ENCODE results near the gene CCDC60.

The CCDC60 gene

DNA sequence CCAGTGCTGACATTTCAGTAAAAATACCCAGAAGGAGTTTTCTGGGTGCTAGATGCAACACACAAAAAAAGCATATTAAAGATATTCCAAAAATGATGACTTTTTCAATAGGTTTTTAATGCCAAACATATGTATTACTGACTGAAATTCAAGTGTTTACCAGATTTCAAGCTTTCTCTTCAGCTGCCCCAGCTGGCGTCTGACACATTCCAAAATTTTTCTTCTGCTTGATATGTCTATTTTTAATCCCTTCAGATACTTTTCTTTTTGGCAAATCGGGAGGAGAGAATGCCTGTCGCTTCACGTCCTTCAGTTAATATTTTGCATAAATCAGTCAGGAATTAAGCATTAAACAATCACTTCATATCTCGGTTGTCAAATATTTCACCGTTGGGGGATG, 7.1 kb upstream of the CCDC60 start:
- H3K27me3 ChIP-seq (ENCODE audit: control insufficient read depth, low read length) = peaks cover 8% of the 10 kb centered on the region; the same call in 1 of the 2 replicates
- no peaks in the 10 kb centered on the region for H4K20me1 ChIP-seq (ENCODE audit: control insufficient read depth, insufficient read depth, low read depth, low read length)
- H3F3A ChIP-seq (ENCODE audit: control insufficient read depth, insufficient read depth) = no peaks in the 10 kb centered on the region
- H3K4me1 ChIP-seq (ENCODE audit: control insufficient read depth, low read length) = no peaks in the 10 kb centered on the region
- H3K36me3 ChIP-seq (ENCODE audit: control insufficient read depth, low read length) = no peaks in the 10 kb centered on the region
- TF ChIP-seq, protein P1, sequence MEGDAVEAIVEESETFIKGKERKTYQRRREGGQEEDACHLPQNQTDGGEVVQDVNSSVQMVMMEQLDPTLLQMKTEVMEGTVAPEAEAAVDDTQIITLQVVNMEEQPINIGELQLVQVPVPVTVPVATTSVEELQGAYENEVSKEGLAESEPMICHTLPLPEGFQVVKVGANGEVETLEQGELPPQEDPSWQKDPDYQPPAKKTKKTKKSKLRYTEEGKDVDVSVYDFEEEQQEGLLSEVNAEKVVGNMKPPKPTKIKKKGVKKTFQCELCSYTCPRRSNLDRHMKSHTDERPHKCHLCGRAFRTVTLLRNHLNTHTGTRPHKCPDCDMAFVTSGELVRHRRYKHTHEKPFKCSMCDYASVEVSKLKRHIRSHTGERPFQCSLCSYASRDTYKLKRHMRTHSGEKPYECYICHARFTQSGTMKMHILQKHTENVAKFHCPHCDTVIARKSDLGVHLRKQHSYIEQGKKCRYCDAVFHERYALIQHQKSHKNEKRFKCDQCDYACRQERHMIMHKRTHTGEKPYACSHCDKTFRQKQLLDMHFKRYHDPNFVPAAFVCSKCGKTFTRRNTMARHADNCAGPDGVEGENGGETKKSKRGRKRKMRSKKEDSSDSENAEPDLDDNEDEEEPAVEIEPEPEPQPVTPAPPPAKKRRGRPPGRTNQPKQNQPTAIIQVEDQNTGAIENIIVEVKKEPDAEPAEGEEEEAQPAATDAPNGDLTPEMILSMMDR (IDR thresholded peaks at IDR 0.05; ENCODE audit: low read depth, low read length, poor library complexity, severe bottlenecking) = no peak
- no peaks in the 10 kb centered on the region for H3K9me3 ChIP-seq (ENCODE audit: control insufficient read depth, insufficient read depth, low read length)
- no peaks in the 10 kb centered on the region for H3K79me2 ChIP-seq (ENCODE audit: control insufficient read depth, low read length)
- H3K4me2 ChIP-seq (ENCODE audit: low read length) = no peak overlapping the region
- H3K4me3 ChIP-seq (ENCODE audit: low read length) = no peak overlapping the region
- H3K27ac ChIP-seq (ENCODE audit: low read depth, low read length) = no peak overlapping the region
- H3K9me2 ChIP-seq (replicated peaks; ENCODE audit: control insufficient read depth, low read length) = no peaks in the 10 kb centered on the region

DNA sequence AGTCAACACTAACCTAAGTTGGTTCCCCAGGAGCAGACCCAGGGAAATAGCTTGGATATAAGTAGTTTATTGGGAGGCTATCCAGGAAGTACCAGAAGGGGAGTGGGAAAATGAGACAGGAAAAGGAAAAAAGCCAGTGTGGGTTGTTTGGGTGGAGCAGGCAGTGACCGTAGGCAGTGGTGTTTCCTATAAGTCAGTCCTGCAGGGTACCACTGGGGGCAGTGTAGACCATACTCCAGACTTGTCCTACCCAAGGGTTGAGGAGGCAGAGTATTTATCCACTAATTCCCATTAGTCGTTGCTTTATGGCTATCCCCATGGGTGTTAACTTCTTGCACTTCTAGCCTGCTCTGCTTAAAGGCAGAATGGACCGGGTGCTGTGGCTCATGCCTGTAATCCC, 6.4 kb upstream of the CCDC60 start:
- Histone ChIP-seq H3K9me2 (replicated peaks; ENCODE audit: control insufficient read depth, low read length) (no peaks in the 10 kb centered on the region), H3F3A (ENCODE audit: control insufficient read depth, insufficient read depth) (no peaks in the 10 kb centered on the region), H3K9me3 (ENCODE audit: control insufficient read depth, insufficient read depth, low read length) (no peaks in the 10 kb centered on the region), H3K27ac (ENCODE audit: low read depth, low read length) (no peak overlapping the region), H3K4me2 (ENCODE audit: low read length) (no peak overlapping the region), H3K27me3 (ENCODE audit: control insufficient read depth, low read length) (peaks cover 8% of the 10 kb centered on the region; the same call in 1 of the 2 replicates), H3K4me3 (ENCODE audit: low read length) (no peak overlapping the region), H3K79me2 (ENCODE audit: control insufficient read depth, low read length) (no peaks in the 10 kb centered on the region), H3K36me3 (ENCODE audit: control insufficient read depth, low read length) (no peaks in the 10 kb centered on the region), H3K4me1 (ENCODE audit: control insufficient read depth, low read length) (no peaks in the 10 kb centered on the region), H4K20me1 (ENCODE audit: control insufficient read depth, insufficient read depth, low read depth, low read length) (no peaks in the 10 kb centered on the region)
- TF ChIP-seq, protein P1 (IDR thresholded peaks at IDR 0.05; ENCODE audit: low read depth, low read length, poor library complexity, severe bottlenecking) = peak; percentile 46
- TF ChIP-seq EZH2phosphoT487 (IDR thresholded peaks at IDR 0.05; ENCODE audit: borderline replicate concordance, low read length) = no peak

DNA sequence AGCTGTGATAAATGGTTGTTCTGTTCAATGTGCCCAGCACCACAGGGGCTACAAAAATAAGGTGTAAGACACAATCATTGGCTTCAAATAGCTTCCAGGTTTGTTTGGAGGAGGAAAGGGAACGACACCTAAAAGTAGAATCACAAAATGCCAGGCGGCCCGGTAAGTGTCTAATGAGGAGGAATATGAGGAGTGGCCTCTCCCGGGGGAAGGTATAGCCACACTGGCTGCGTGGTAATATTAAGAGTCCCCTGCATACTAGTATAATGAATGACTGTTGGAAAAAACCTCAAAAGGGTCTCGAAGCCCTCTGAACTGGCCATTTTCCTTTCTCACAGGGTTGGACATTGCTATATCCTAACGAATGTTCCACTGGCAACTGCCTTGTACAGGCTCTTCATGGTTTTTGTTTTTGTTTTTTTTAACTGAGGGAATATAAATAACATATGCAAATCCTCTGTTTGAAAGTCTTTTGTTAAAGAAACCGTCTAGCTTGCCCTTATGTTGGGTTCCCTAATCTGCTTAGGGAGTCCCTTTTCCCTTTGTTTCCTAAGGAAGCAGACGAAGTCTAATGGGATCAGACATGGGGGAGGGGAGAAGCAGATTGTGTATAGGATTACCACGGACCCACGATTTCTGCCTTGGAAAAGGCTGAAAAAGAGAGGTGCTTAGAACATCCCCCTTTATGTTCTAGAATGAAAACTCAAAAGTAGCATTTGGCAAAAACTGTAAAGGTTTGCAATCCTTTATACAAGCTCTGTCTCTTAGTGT, 4.2 kb downstream of the CCDC60 start:
- H3K27ac ChIP-seq (ENCODE audit: low read depth, low read length) = no peak overlapping the region
- H3K27me3 ChIP-seq (ENCODE audit: control insufficient read depth, low read length) = no peaks in the 10 kb centered on the region
- H3K9me2 ChIP-seq (replicated peaks; ENCODE audit: control insufficient read depth, low read length) = no peaks in the 10 kb centered on the region
- H3K4me3 ChIP-seq (ENCODE audit: low read length) = no peak overlapping the region
- no peaks in the 10 kb centered on the region for H3F3A ChIP-seq (ENCODE audit: control insufficient read depth, insufficient read depth)
- H3K4me1 ChIP-seq (ENCODE audit: control insufficient read depth, low read length) = no peaks in the 10 kb centered on the region
- no peak overlapping the region for H3K4me2 ChIP-seq (ENCODE audit: low read length)
- no peak for TF ChIP-seq EZH2phosphoT487 (IDR thresholded peaks at IDR 0.05; ENCODE audit: borderline replicate concordance, low read length)
- TF ChIP-seq, protein P1 (IDR thresholded peaks at IDR 0.05; ENCODE audit: low read depth, low read length, poor library complexity, severe bottlenecking) = no peak
- no peaks in the 10 kb centered on the region for H3K9me3 ChIP-seq (ENCODE audit: control insufficient read depth, insufficient read depth, low read length)
- no peaks in the 10 kb centered on the region for H3K79me2 ChIP-seq (ENCODE audit: control insufficient read depth, low read length)
- H3K36me3 ChIP-seq (ENCODE audit: control insufficient read depth, low read length) = no peaks in the 10 kb centered on the region
- no peaks in the 10 kb centered on the region for H4K20me1 ChIP-seq (ENCODE audit: control insufficient read depth, insufficient read depth, low read depth, low read length)

Data from DOHH2 (cell line).